ENCODE results near the gene KAZN. TPM values are rescaled to one million over a fixed set of nuclear protein-coding genes. Genes with fewer than 3 reads are reported as not detected.

Gene KAZN
- total and polyA plus RNA-seq, 2 of the 8 experiments (the other 6 are each of a cell fraction or from before 2014, with no cell fraction given): 3.7 to 11.8 TPM

GRCh38 chr1:14897997-14898645, 299.6 kb downstream of the KAZN start:
- Histone ChIP-seq H3K9me3 (ENCODE audit: insufficient read depth in 2 of 2, low read depth in 1 of 2, low read length in 1 of 2) (no peaks in the 10 kb centered on the region), H3K27me3 (replicated peaks in 1 of 4; ENCODE audit: control insufficient read depth in 3 of 4, extremely low read depth in 1 of 4, insufficient read depth in 3 of 4, low read length in 3 of 4) (no peaks in the 10 kb centered on the region; a peak in 1 of 7 replicates), H4K20me1 (replicated peaks in 1 of 2; ENCODE audit: control insufficient read depth in 1 of 2, insufficient read depth in 2 of 2, low read length in 2 of 2) (no peaks in the 10 kb centered on the region), H2AFZ (ENCODE audit: low read length) (no peak overlapping the region), H2BK20ac (ENCODE audit: low read length) (no peak overlapping the region), H3K9ac (replicated peaks in 1 of 4; ENCODE audit: extremely low read depth in 1 of 4, low read depth in 3 of 4, low read length in 3 of 4) (no peak overlapping the region), H3K23me2 (ENCODE audit: low read depth, low read length) (no peaks in the 10 kb centered on the region), H3K36me3 (ENCODE audit: control insufficient read depth in 2 of 4, insufficient read depth in 4 of 4, low read length in 3 of 4) (no peaks in the 10 kb centered on the region; a peak in 1 of 8 replicates), H3K4ac (replicated peaks; ENCODE audit: insufficient read length, low read depth, low read length) (no peak overlapping the region), H3K4me1 (replicated peaks in 1 of 4; ENCODE audit: control insufficient read depth in 3 of 4, insufficient read depth in 4 of 4, low read length in 3 of 4) (peaks cover 0 to 10% (median 8%) of the 10 kb centered on the region in 4 experiments; a peak in 6 of 7 replicates), H2BK120ac (replicated peaks; ENCODE audit: low read depth, low read length) (no peak overlapping the region), H3K14ac (ENCODE audit: insufficient read length) (no peak overlapping the region), H2BK12ac (ENCODE audit: low read depth, low read length) (no peak overlapping the region), H3K27ac (ENCODE audit: low read depth, low read length) (no peak overlapping the region), H2AK5ac (ENCODE audit: low read depth, low read length) (no peak overlapping the region), H3K4me2 (ENCODE audit: insufficient read depth in 1 of 2, low read depth in 2 of 2, low read length in 2 of 2) (no peak overlapping the region), H3K56ac (replicated peaks; ENCODE audit: insufficient read length, low read depth, low read length) (no peak overlapping the region), H3K18ac (ENCODE audit: extremely low read depth, low read length) (no peak overlapping the region), H3K79me1 (ENCODE audit: low read depth, low read length) (no peaks in the 10 kb centered on the region), H3K79me2 (ENCODE audit: control insufficient read depth in 1 of 2, insufficient read depth in 2 of 2, low read length in 2 of 2) (no peaks in the 10 kb centered on the region), H3K4me3 (ENCODE audit: extremely low read depth in 1 of 4, insufficient read depth in 2 of 4, low read depth in 3 of 4, low read length in 4 of 4) (no peak overlapping the region), H4K91ac (replicated peaks; ENCODE audit: insufficient read length, low read length) (no peak overlapping the region), H2BK5ac (ENCODE audit: low read depth, low read length) (no peak overlapping the region), H4K8ac (ENCODE audit: extremely low read depth, insufficient read depth, low read length) (no peak overlapping the region), H4K5ac (ENCODE audit: insufficient read length, low read depth, low read length) (no peak overlapping the region), H2BK15ac (ENCODE audit: low read length) (no peak overlapping the region), H3K23ac (ENCODE audit: insufficient read length) (no peak overlapping the region)
- FAIRE-seq (no peak), DNase-seq (ENCODE audit: low read depth in 1 of 2, low spot score in 2 of 2) (no peak)
- ChIA-PET POLR2A (ENCODE audit: partially characterized antibody) (no interaction called here), CTCF (ENCODE audit: partially characterized antibody) (interaction anchor here (0.7 to 1.3 kb wide), 3 partner anchors 32 to 149 kb away, joined by 3 to 5 read pairs (median 3); no protein-coding TSS in a partner anchor)
- WGBS, 2 experiments (ENCODE audit: extremely low coverage in 1 of 2, insufficient coverage in 1 of 2, insufficient read length in 1 of 2, insufficient replicate concordance in 2 of 2, low coverage in 1 of 2, low lambda C conversion rate in 2 of 2, missing lambda C conversion rate in 1 of 2): 92% methylated on average over 7 of the region's 7 CpGs; no CpG with 5 or more reads in 1 of the 2 experiments
- no peak for TF ChIP-seq RBBP5 (IDR thresholded peaks at IDR 0.05; ENCODE audit: borderline replicate concordance, low read depth, low read length)
- no peak for TF ChIP-seq SAP30 (IDR thresholded peaks at IDR 0.05; ENCODE audit: insufficient read depth, insufficient replicate concordance, low read length)
- no peak for TF ChIP-seq TCF12 (IDR thresholded peaks at IDR 0.05; ENCODE audit: low read depth, low read length)
- no peak for TF ChIP-seq ASH2L (IDR thresholded peaks at IDR 0.05; ENCODE audit: low read length)
- no peak for TF ChIP-seq CBX5 (IDR thresholded peaks at IDR 0.05; ENCODE audit: low read depth, low read length)
- TF ChIP-seq SIN3A (conservative IDR thresholded peaks at IDR 0.05 in 1 of 2, IDR thresholded peaks at IDR 0.05 in 1 of 2; ENCODE audit: low read depth in 1 of 2, low read length in 2 of 2): no peak
- no peak for TF ChIP-seq EP300 (IDR thresholded peaks at IDR 0.05; ENCODE audit: borderline replicate concordance in 1 of 2, low read depth in 2 of 2, low read length in 2 of 2)
- no peak for TF ChIP-seq BRCA1 (IDR thresholded peaks at IDR 0.05; ENCODE audit: low read depth, low read length)
- no peak for TF ChIP-seq GABPA (IDR thresholded peaks at IDR 0.05; ENCODE audit: borderline replicate concordance, insufficient read depth, low read length)
- no peak for TF ChIP-seq TEAD4 (IDR thresholded peaks at IDR 0.05; ENCODE audit: low read depth, low read length)
- TF ChIP-seq SUZ12 (IDR thresholded peaks at IDR 0.05; ENCODE audit: low read length): no peak
- no peak for TF ChIP-seq NRF1 (IDR thresholded peaks at IDR 0.05; ENCODE audit: low read depth, low read length)
- no peak for TF ChIP-seq FOSL1 (IDR thresholded peaks at IDR 0.05; ENCODE audit: insufficient read depth, low read depth, low read length)
